ENCODE results near the gene CDC73.

GRCh38 chr1:193108471-193108870 lies 13.4 kb upstream of the CDC73 start:
- TF ChIP-seq CTCF (IDR thresholded peaks at IDR 0.05; ENCODE audit: low read depth, low read length, poor library complexity, severe bottlenecking): no peak
- TF ChIP-seq EZH2phosphoT487 (IDR thresholded peaks at IDR 0.05; ENCODE audit: borderline replicate concordance, low read length): no peak
